Frontal cortex (tissue), 4 donors: ENCODE measurements around the gene PTPRN2. TPM values are rescaled to one million over a fixed set of nuclear protein-coding genes. Genes with fewer than 3 reads are reported as not detected.
"Not testable (repeated sequence)": the region's sequence is repeated elsewhere in the genome, so short reads cannot be mapped to it uniquely, and the experiment has no call there.

Source experiments
- DNase-seq, 2 donors: peaks; one replicate each; pipeline ENCODE4 v3.0.0; 2012; ENCODE audit warnings: low spot score in 2 of 2
- FAIRE-seq: peaks from 2 replicates; lab custom pipeline; 2012; peaks lifted over from hg19 to GRCh38; lab: Jason Lieb, UNC
- total RNA-seq: library from RNA; depleted of rRNA; stranded (reverse); fragments of >200 nt; gene quantifications from one replicate; pipeline ENCODE4 v1.2.3, GENCODE V29; 2014
- donor health status: control.
- donor health status: control.
- donor health status: control.

PTPRN2 gene
- total RNA-seq, 1 donor from 2014 or later, result 52.2 TPM

DNA sequence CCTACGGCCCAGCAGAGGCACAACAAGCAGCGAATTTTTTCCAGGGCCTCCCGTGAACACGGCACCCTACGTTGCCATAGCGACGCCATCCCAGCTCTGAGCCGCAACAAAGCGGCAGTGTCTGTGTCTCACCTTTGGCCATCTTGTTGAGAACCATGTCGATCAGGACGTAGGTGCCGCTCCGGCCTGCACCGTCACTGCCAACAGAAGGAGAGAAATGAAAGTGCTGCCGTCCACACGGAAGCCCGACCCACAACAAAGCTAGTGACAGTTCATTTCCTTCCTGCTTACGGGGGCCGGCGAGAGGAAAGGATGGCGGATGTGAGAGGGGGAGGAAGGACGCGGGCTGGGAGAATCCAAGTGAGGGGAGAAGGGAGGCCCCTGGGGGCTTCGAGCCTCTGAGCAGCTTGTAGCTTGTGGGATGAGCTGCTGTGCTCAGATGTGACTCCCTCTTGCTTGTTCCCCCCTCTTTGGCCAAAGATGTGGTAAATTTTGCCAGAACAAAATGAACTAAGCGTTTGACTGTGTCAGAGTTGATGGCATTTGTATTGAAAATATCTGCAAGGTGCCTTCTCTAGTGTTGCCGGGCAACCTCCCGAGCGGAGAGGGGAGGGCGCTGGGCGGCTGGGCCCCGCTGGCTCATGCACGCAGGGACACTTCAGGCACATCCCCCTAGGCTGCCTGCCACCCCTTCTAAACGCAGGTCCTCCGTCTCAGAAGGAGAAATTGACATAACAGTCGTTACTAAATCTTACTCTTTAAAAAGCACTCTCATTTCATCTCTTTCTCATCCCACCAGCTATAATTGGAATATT, 1018.6 kb downstream of the PTPRN2 start:
- DNase-seq (peak in 1 of 2 donors; percentile 52), FAIRE-seq (no peak)

DNA sequence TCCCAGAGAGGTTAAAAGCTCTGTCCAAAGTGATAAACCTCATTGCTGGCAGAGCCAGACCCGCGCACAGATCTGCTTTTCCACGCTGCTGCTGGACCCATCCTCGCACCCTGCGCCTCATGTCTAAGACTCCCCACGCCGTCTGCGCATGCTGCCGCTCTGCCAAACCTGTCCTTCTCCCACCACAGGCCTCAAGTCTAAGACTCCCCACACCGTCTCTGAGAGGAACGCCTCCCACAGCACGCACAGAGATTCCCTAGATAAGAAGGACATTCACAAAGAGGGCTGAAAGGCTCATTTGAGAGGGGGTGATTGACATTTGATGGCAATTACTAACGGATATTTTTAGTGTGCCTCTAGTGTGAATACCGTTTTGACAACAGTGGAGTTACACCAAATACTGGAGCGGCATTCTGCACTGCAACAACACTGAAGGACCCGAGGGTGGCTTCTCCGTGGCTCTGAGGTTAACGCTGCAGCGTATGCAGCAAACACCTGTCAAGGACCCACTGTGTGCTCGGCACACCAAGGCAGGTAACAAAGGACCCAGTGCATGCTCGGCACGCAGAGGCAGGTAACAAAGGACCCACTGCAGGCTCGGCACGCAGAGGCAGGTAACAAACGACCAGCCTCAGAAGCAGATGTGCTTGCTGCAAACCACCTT, 1019.4 kb downstream of the PTPRN2 start:
- FAIRE-seq (no peak), DNase-seq (no peak)

DNA sequence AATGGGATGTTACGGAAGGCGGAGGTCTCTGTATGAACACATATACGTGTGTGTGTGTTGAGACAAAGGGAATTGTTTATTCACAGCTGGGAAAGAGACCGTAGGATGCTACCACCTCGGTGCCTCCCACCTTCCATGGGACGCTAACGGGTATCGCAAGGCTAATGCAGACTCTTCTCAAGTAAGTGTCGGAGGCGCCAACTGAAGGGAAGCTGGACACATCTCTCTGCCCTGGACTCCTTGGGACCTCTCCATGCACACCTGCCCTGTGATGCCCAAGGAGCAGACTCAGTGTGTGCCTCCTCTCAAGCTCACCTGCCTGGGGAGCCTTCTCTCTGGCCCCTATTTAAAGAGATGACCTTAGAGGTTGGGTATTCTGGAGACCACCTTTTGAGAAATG, 1020.0 kb downstream of the PTPRN2 start:
- no peak for FAIRE-seq
- no peak for DNase-seq

DNA sequence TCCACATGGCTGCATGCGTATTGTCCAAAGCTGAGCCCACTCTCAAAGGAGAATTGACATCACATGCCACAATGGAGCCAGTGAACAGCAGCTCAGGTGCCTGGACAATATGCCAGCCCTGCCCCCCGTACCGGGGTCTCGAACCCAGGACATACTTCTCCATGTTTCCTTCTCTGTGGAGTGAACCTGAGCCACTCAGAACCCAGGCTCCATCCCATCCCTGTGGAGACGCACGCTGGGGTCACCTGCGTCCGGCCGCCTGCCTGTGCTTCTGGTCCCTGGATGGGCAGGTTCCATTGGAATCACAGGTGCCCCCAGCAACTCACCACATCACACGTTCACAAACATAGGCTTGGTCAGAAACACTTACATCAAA, 1021.0 kb downstream of the PTPRN2 start:
- FAIRE-seq, result no peak
- no peak for DNase-seq

DNA sequence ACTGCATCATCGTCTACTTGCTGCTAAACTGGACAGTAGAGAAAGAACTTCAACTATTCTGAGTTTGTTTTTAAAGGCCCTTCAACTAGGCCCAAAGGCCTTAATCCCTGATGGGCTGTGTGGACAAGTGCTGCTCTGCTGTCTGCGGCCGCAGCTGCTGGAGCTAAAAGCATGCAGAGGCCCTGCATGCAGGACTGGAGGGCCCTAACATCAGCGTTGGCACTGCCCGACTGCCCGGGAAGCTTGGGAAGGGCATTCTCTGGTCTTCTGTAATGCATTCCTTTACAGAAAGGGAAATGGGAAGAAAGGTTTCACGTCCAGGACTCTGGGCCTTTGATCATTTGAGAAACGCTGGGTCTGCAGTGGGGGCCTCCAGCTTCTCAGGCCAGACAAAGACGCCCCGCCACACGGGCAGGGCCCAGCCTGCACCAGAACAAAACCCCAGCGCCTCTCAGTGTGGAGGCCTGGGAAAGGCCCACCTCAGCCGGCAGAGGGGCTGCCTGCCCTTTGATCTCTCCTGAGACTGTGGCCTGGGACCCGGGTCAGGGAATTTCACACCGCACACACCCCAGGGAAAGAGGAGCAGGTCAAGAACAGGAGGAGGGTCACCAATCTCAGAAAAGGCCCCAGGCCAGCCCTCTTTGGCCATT, 1021.5 kb downstream of the PTPRN2 start:
- DNase-seq (no peak), FAIRE-seq (no peak)

DNA sequence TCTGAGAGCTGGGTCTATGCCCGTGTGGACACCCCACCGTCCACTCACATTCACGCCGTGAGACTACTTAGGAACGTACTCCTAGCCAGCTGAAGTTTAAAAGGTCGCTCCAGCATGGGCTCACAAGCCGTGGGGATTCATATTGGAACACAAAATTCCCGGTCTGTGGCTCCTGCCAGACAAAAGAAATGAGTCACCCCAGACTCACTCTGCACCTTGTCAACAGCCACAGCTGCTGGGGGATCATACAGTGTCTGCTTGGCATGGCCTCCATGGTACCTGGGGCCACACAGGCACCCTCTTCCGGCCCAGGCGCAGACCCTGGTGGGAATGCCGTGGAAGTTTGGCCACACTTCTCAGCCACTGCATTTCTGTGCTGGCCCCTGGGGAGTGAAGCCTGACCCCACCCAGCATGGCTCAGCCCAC, 1022.4 kb downstream of the PTPRN2 start:
- FAIRE-seq, result no peak
- DNase-seq, result no peak

DNA sequence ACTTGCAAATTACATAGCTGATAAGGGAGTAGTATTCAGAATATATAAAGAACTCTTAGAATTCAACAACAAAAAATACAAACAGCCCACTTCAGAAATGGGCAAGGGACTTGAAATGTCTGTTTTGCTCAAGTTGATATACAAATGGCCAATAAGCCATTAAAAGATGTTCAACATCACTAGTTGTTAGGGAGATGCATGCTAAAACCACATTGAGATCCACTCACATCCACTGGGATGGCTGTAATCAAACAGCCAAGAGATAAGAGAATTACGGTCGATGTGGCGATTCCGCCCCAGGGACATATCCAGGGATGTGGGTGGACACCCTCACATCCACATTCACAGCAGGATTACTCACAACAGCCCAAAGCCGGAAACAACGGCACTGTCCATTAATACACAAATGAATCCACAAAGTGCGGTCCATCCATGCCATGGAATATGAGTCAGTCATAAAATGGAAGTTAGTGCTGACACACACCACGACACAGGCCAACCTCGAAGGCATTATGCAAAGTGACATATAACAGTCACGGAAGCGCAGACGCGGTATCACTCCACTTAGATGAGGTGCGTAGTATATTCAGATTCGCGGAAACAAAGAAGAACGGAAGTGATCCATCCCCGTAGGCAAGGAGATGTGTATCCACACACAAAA, 1023.0 kb downstream of the PTPRN2 start:
- DNase-seq (no peak), FAIRE-seq (no peak)

DNA sequence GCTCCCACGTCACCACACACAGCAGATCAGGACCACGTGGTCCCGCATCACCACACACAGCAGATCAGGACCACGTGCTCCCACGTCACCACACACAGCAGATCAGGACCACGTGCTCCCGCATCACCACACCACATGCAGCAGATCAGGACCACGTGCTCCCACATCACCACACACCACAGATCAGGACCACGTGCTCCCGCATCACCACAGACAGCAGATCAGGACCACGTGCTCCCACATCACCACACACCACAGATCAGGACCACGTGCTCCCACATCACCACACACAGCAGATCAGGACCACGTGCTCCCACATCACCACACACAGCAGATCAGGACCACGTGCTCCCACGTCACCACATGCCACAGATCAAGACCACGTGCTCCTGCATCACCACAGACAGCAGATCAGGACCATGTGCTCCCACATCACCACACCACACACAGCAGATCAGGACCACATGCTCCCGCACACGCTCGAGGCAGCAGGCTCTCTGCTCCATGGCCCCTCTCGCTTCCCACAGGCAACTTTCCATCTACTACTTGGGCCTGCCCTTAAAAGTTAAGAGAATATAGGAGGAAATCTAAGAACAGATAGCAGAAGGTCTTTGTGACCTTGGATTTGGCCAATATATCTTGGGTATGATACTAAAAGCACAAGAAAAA, 1024.0 kb downstream of the PTPRN2 start:
- not testable (repeated sequence) for DNase-seq, FAIRE-seq

DNA sequence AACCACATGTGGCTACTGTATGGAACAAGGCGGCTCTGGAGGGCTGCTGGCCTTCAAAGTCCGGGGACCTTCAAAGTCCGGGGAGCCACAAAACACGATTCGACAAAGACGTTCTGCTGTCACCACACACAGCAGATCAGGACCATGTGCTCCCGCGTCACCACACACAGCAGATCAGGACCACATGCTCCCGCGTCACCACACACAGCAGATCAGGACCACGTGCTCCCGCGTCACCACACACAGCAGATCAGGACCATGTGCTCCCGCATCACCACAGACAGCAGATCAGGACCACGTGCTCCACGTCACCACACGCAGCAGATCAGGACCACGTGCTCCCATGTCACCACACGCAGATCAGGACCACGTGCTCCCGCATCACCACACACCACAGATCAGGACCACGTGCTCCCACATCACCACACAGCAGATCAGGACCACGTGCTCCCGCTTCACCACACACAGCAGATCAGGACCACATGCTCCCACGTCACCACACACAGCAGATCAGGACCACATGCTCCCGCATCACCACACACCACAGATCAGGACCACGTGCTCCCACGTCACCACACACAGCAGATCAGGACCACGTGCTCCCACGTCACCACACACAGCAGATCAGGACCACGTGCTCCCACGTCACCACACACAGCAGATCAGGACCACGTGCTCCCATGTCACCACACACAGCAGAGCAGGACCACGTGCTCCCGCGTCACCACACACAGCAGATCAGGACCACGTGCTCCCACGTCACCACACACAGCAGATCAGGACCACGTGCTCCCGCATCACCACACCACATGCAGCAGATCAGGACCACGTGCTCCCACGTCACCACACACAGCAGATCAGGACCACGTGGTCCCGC, 1024.9 kb downstream of the PTPRN2 start:
- not testable (repeated sequence) for DNase-seq, FAIRE-seq

DNA sequence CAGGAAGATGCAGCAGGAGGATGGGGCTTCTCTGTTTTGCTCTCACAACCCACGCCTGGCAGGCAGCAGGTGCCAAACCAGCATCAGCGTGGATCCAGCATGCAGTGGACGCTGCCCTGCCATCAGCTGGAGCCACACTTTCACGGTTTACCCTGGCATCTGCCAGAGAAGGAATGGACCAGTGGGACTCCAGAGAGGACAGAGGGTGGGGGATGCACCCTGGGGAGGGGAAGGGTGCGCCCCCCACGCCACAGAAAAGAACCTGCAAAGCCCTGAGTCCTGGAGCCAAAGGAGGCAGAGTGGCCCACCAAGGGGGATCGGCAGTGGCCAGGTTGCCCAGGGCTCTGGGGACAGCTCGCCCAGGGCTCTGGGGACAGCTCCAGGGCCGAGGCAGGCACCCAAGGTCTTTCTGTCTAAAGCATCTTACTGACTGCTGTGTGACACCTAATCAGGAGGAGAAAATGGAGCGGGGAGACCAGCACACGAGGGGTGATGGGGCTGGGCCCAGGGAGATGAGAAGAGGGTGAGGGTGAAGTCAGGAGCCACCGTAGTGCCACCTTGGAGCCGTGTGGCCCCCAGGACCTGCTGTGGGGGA, 1025.7 kb downstream of the PTPRN2 start:
- DNase-seq (no peak), FAIRE-seq (no peak)

DNA sequence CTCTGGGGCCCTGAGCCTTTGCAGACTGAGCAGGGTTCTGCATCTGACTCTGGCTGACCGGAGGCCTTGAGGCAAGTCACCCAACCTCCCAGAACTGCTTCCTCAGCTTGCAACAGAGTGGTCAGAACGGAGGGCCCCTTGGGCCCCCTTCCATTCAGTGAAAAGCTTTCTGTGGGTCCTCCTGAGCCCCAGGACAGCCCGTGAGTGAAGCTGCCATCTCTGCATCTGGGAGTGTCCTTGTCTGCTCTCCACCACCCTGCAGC, 1026.2 kb downstream of the PTPRN2 start:
- FAIRE-seq (no peak), DNase-seq (no peak)

DNA sequence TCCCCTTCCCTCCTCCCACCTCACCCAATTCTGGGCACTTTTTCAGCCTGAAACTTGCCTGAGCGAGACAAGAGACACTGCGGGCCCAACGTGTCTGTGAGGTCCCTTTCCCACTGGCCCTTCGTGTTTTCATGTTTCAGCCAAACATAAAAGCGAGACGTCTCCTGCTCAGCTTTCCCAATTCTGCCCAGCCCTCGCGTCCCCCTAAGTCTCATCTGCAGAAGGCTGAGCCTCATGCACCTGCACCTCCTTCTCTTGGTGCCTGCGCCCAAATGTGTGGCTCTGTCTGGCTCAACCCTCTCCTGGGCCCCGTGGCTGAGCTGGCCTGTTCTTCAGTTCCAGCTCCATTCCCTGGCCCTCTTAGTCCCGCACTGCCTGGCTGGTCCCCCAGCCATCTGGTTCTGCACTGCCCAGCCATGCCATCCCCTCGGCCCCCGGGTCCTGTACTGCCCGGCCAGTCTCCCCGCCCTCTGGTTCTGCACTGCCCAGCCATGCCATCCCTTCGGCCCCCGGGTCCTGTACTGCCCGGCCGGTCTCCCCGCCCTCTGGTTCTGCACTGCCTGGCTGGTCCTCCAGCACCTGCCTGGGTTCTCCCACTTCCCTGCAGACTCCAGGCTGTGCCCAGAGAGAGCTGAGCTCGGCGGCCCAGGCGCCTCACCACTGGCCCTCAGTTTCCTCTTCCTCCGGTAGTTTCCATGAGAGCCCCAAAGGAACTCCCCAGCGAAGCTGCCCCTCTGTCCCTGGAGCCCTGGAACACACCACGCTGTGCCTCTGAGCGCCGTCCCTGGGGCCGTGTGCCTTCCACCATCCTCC, 1026.7 kb downstream of the PTPRN2 start:
- FAIRE-seq, result no peak
- DNase-seq, result no peak

DNA sequence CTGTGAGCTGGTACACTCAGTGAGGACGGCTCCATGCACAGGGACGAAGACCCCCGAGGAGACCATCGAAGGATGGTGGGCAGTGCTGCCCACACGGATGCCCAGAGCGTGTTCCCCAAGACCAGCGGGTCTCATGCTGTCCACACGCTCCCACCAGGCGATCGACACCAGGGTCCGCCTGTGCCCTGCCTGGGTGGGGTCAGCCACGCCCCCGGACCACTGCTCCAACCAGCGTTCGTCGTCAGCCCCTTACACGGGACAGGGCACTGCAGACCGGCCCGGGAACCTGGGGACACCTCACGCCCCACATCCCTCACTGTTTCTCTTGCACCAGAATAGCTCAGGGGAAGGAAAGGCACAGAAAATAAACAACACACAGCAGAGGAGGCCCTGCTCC, 1027.4 kb downstream of the PTPRN2 start:
- DNase-seq (no peak), FAIRE-seq (no peak)

DNA sequence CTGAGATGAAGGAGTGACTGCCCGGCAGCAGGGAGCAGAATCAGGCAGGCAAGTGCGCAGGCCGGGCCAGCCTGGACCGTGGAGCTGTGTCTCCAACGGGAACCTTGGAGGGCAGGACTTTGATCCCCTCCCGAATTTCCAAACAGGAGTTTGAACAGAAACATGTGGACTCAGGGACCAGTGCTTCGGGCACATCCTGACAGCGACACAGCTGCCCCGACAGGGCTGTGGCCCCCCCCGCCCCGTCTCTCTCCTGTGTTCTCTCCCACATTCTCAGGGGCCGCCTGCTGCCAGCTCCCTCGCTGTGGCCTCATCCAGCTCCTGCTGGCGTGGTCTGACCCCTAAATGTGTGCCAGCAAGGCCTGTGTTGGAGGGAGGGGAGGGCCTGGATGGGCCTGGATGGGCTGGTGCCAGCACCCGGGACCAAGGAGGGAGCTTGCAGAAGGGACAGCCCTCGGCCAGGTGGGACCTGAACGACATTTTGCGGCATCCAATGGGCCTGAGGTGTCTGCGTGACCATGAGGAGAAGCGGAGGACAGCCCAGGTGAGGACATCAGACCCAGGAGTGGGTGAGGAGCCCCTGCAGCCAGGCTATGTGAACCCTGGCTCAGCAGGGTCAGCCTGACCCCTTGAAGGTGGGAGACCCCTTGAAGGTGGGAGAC, 1027.9 kb downstream of the PTPRN2 start:
- no peak for DNase-seq
- FAIRE-seq, result no peak

DNA sequence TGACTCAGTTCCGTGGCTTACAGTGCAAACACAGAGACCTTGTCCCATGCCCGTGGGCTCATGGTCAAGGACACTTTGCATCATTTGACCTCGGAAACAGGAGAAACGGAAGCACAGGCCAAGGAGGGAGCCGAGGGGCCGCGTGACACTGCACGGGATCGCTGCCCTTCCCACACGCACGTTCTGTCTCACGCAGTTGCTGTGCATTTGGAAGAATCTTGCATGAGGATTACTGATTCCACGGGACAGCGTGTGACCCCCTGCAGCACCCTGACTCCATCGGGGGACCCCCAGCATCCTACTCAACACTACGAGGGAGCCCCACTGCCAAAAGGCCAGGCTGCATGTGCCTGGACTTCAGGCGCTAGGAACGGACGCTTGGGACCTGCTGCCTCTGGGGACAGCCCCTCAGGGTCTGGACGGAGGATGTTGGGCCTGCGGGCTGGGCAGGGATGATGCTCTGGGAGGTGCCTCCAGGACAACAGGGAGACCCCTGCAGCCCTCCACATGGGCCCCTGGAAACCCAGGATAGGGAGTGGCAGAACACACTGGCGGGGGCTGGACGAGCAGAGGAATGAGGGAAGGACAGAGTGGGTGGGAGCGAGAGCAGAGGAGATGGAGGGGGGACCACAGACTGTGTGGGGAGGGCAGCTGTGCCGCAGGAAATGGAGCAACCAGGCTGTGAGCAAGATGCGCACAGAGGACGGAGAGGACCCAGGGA, 1028.6 kb downstream of the PTPRN2 start:
- no peak for DNase-seq
- FAIRE-seq, result no peak

DNA sequence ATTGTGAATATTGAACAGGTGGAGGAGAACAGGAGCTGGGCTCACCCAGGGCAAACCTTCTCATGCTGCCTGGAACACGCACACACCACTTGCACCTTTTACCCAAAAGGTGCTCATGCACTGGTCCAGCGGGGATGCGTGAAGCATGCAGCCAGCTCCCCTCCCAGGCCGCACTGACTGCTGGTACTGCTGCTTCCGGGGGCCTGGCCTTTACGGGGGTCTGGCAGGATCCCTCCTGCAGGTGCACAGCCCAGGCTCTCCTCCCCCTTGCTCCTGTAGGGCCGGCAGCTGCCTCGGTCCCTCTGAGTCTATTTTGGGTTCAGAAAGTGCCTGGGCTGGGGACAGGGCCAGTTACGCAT, 1029.1 kb downstream of the PTPRN2 start:
- FAIRE-seq (no peak), DNase-seq (no peak)

DNA sequence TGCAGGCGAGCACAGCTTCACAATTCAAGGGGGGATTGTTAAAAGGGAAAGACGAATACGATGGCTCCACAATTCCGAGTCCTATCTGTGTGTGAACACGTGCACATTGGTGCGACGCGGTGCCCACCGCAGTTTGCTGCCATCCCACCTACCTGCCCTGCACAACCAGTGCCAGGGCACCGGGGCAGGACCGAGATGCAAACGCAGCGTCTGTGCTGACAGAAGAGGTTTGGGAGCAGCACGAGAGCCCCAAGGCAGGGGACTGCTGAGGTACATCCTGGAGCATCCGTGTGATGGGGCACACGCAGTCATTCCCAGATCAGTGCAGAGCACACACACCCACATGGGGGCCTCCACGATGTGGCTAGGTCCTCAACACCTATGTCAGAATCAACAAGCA, 1029.6 kb downstream of the PTPRN2 start:
- FAIRE-seq (no peak), DNase-seq (no peak)
